Measurements from ENCODE around the gene DLG4.

Gene DLG4

DNA sequence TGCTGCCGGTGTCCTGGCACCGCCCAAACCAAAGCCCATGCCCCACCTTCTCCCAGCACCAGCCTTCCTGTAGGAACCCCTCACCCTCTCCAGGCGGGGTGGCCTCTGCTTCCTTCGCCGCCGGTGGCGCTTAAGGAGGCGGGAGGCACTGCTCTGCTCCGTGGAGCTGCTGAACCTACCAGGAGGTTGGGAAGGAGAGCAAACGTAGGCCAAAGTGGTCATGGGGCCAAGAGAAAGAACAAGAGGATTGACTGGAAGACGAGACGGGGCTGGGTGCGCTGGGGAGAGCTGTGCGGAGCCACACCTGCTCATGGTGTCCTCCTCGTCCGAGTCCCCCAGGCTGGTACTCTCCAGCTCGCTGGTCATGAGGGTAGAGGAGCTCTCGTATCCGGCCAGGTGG lies 9.9 kb upstream of the DLG4 start:
- no peak for DNase-seq (ENCODE audit: low read depth)

DNA sequence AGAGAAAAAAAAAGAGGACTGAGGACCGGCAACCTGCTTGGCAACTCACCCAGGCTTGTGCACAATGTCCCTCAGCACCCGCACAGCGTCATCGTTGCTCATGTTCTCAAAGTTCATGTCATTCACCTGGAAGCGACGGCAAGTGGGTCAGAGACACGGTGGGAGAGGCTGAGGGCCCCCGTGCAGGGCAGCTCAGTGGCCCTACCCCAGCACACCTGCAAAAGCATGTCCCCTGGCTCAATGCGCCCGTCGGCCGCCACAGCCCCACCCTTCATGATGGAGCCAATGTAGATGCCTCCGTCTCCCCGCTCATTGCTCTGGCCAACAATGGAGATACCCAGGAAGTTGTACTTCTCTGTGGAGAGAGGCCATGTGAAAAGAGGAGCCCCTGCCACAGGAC lies 9.3 kb upstream of the DLG4 start:
- no peak for DNase-seq (ENCODE audit: low read depth)

DNA sequence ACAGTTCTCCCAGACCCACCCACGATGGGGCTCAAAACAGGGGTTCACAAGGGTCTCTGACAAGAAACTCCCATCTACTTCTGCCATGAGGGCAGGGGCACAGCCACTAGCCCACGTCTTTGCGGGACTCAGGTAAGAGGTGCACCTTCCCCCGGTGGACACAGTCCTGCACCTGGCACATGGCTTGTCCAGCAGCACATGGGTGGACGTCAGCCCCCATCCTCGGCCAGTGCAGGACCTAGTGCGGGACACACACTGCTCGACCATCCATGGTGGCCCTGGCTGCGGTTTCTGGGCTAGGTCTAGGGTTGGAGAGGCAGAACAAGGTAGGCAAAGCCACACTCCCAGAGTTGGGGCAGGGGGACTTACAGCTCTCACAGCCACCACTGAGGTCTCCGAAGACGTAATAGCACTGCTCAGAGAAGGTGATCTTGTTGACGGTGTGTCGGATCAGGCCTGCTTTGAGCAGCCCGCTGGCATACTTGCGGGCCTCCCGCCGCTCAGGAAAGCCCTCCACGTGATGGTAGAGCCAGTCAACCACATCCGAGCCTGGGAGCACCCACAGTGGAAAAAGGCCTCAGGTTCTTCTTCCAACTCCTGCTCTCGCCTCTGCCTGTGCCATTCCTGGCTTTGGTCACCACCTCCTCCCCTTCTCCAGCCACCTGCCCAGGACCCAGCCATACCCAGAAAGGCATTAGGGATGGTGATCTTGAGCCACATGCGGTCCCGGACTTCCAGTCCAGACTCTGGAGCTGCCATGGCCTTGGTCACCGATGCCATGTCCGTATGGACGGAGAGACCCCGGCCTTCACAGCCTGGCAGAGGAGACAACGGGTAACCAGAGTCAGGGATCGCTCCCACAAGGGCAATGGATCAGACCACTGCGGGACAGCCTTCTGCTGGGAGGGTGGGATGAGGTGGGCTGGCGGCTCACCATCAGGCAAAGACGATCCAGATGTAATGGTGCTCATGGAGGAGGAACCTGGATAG lies 7.4 kb upstream of the DLG4 start:
- no peak for DNase-seq (ENCODE audit: low read depth)

DNA sequence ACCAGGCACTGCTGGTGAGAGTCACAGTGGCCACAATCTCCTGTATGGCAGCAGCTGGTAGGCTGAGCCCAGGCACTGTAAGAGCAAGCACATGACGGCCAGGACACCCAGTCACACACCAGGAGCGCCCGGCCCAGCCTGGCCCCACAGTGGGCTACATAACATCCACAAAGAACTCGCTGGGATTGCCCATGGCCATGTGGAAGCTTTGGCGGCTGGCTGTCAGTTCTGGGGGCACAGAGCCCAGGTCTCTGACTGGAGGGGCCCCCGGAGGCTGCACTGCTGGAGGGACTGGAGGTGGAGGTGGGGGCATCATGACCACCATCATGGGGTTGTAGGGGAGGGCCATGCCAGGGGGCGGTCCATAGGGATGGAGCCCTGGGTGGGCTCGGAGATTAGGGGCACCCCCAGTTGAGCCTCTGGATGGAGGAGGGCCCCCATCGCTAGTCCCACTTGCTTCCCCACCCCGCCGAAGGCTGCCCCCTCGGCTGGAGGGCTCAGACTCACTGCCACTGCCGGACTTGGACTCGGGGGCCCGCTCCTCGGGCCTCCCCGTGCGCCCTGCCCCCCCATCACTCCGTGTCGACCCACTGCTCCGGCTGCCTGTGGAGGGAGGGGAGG lies 6.2 kb upstream of the DLG4 start:
- DNase-seq (ENCODE audit: low read depth), result no peak

DNA sequence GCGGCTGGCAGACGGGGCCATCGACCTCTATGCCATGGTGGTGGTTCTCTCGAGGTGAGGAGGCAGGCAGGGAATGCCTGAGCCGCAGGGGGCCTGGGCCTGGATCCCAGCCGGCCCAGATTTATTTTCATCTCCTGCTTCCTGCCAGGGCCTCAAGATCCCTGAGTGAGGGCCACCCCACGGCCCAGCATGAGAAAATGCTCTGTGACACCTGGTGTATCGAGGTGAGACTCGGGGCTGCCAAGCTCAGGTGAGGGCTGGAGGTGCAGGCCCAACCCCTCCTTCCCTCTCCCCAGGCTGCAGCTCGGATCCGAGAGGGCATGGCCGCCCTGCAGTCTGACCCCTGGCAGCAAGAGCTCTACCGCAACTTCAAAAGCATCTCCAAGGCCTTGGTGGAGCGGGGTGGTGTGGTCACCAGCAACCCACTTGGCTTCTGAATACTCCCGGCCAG lies 5.0 kb upstream of the DLG4 start:
- no peak for DNase-seq (ENCODE audit: low read depth)

DNA sequence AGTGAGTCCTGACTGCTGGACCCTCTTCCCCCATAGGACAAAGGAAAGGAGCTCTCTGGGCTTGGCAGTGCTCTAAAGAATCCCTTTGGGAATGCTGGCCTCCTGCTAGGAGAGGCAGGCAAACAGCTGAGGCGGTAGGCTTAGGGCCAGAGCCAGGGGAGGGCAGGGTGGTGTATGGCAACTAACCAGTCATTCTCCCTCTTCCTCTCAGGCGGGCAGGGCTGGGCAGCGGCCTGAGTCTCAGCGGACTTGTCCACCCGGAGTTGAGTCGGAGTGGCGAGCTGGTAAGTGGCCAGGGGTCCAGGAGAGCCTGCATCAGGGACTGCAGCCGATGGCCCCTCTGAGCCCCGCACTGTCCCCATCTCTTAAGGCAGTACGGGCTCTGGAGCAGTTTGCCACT lies 4.5 kb upstream of the DLG4 start:
- no peak for DNase-seq (ENCODE audit: low read depth)

DNA sequence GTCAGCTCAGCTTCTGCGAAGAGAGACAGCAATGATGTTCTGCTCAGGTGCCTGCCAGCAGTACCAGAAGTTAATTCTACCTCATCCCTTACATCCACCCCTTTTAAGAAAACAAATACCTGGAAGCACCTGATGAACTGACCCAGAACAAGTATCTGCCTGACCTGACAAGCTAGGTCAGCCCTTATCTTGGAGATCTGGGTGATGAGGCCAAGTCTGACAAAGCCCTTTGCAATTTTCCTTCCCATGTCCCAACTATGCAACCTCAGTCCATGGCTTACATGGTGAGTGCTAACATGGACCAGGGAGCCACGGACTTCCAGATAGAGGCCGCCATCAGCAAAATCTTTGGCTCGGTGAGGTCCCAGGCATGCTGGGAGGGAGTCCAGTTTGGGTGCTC lies 3.7 kb upstream of the DLG4 start:
- DNase-seq (ENCODE audit: low read depth), result no peak

DNA sequence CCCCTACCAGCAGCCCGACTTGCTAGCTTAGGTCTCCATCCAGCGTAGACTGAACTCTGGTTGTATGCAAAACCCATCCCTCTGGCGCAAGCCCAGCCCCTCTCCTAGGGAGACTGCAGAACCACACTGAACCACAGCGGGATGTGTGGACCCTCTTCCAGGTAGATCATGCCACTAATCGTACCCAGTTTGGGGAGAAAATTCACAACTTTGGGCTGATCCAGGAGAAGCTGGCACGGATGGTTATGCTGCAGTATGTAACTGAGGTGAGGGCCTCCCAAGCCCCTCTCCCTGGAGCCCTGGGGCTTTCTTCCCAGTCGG lies 3.3 kb upstream of the DLG4 start:
- no peak for DNase-seq (ENCODE audit: low read depth)

DNA sequence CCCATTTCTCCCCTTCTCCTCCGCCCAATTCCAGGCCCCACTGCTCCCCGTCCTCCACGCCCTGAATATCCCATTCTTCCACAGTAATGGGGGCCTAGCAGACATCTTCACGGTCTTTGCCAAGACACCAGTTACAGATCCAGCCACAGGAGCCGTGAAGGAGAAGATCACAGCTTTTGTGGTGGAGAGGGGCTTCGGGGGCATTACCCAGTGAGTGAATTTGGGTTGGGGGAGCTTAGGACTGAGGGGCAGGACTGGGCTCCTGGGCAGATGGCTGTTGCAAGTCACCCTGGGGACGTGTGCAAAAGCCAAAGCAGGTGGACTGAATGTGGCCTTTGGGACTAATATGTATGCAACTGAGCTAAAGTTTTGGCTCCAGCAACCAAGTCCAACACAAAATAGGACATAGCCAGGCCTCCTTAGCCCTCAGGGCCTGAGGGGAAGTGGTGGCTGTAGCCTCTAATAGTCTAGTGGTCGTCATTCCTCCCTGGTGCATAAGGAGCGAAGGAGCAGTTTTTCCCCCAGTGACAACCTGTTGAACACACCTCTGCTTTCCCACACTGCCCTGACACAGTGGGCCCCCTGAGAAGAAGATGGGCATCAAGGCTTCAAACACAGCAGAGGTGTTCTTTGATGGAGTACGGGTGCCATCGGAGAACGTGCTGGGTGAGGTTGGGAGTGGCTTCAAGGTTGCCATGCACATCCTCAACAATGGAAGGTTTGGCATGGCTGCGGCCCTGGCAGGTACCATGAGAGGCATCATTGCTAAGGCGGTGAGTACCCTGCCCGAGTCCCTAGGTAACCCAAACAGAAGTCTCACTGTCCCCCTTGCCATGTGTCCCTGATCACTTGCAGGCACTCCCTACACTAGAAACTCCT lies 2.7 kb upstream of the DLG4 start:
- no peak for DNase-seq (ENCODE audit: low read depth)

DNA sequence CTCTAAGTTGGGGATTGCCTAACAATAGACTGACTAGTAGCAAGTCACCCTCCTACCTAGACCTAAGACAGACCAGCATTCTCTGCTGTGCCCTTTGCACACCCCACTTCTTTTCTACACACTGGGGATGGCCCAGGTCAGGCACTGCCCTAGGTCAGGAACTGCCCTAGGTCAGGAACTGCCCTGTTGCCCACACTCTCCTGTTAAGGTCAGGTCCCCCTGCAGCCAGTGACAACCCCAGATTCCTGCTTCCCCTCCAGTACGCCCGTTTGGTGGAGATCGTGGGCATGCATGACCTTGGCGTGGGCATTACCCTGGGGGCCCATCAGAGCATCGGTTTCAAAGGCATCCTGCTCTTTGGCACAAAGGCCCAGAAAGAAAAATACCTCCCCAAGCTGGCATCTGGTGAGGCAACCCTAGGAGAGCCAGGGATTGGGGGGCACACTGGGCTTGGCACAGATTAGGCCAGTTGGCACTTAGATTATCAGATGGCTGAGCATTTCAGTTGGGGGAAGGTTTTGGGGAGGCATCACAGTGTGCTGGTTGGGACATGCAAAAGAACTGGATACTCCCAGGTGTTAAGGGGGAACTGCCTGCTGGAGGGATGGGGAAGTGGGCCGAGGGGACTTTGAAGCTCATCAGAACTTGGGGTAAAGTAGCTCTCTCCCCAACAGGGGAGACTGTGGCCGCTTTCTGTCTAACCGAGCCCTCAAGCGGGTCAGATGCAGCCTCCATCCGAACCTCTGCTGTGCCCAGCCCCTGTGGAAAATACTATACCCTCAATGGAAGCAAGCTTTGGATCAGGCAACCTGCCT lies 1.8 kb upstream of the DLG4 start:
- DNase-seq (ENCODE audit: low read depth), result no peak

DNA sequence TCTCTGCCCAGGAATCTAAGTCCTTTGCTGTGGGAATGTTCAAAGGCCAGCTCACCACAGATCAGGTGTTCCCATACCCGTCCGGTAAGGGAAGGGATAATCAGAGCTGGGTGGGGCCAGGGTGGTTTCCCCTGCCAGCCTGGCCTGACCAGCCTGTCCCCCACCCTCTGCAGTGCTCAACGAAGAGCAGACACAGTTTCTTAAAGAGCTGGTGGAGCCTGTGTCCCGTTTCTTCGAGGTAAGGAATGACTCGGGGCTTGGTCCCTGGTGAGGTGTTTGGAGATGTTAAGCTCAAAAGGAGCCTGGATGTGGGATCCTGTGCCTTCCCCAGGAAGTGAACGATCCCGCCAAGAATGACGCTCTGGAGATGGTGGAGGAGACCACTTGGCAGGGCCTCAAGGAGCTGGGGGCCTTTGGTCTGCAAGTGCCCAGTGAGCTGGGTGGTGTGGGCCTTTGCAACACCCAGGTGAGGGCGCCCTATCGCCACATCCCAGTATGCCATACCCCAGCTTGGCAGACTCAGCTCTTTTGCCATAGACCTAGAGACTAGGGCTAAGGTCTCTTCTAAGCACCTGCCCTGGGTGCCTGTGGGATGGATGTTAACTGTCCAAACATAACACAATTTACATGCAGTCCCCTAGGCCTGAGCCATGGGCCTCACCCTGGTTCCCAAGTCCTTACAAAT lies 1.1 kb upstream of the DLG4 start:
- DNase-seq (ENCODE audit: low read depth), result peak; percentile 35

DNA sequence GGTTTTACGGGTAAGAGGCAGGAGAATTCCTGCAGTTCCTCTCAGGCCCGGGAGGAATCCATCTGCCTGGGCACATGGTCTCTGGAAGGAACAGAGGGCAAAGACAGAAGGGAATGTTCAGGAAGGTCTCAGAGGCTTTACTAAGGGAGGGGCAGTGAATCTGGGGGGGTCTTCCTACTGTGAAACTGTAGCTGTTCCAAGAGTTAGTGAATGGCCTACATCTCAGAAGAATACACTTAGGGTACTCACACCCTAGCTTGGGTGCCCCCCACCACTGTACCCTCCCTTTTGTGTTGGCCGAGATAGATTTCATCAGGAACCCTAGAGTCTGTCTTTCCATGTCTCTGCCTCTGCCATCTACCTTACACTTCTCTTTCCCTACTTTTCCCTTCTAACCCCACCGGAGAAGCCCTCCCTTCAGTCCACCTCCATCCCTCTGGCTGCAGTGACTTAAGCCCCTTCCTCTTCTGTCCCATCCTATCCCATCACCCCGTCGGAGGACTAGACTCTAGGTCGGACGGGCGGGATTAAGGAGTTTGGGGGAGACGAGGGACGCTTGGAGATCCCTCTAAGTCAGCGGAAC lies 316 bp downstream of the DLG4 start:
- no peak for DNase-seq (ENCODE audit: low read depth)

DNA sequence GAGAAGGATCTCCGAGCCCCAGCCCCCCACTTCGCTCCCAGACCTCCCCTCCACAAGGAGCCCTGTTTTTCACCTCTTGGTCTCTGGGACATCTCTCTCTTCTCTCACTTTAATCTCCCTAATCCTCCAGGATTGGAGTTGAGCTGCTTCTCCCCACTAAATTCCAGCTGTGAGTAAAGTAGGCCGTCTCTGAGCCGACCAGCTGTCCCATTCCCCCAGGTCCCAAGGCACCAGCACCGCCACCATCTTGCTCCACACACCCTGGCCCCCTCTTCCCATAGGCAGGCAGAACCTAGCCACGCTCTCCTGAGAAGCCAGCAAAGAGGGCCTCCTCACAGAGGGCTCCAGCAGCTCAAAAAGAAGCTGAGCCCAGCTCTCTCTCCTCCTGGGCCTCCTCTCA lies 878 bp downstream of the DLG4 start:
- DNase-seq (ENCODE audit: low read depth), result no peak

DNA sequence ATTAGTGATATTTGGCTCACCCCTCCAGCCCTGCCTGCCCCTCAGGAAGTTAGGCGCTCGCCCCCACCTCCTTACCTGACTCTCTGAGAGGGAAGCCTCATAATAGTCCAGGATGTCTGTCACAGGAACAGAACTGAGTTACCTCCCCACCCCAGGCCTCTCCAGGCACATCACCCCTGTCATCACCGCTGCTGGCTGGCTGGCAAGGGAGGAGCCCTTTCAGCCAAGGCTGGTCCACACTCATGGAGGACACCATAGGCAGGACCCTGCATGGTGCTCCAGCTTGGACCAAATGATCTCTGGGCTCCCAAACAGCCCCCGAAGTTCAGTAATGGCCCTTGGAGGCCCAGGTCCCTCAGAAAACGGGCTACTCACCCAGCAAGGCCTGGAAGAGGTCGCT lies 1.5 kb downstream of the DLG4 start:
- no peak for DNase-seq (ENCODE audit: low read depth)

DNA sequence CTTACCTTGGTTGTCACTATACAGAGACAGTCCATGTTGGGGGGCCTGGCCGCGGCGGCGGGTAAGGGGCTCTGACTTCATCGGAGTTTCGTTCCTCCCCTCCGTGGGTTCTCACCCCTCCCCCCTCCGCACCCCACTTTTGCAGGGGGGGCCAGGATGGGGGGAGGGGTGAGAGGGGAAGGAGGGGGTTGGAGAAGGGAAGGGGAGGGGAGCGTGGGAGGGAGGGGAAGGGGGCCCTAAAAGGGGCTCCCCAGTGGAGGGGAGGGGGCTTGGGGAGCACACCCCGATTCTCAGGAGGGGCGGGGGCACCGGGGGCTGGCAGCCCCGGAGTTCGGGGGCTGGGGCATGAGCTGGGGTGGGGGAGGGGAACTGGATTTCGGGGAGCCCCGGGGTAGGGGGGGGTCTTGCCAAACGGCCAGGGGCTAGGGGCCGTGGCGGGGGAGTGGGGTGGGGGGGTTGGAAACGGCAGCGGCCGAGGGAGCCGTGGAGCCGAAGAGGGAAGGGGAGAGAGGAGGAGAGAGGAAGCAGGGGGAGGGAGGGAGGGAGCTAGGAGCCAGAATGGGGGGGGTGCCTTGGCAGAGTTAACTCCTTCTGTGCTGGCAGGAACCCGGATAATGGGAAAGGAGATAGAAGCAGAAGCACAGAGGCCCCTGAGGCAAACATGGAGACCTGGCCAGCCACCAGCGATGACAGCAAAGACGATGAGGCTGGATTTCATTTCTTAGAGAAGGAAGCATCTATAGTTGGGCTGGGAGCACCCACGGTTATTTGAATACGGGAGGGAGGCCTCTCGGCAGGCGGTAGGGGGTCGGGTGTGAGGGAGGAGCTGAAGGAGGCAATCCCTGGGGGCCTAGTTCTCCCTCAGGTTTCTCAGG lies 2.3 kb downstream of the DLG4 start:
- DNase-seq (ENCODE audit: low read depth), result no peak

DNA sequence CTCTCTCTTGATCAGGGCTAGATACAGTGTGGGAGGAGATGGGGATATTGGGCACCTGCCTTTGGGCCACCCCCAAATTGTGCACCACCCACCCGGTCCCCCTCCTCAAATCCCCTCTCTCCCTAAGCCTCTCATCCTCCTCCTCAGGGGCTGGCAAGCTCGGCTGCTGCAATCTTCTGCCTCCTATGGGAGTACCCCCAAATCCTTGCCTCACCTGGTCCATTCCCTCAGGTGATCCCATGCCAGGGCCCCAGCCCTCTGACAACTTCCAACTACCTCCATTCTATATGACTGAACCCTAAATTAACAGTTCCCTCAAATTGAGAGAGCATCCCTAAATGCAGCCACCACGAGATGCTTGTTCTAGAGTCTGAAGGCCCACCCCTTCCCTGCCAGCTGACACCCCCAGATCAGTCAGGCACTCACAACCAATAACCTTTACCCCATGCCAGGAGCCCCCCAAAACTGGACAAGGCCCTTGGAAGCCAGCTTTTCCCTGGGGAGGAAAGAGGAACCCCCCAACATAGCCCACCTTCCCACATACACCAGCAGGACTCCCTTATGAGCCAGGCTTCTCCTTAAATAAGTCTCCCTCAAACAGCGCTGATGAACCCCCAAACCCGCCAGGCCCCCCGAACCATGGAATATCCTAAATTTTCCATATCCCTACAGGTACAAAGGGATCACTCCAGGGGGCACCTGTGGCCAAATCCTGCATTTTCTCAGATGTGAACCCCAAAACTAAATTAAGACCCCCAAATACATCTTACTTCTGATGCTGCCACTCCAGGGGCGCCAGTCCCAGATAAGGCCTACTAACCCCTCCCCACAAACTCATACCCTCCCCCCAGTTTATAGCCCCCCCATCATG lies 3.2 kb downstream of the DLG4 start:
- no peak for DNase-seq (ENCODE audit: low read depth)

DNA sequence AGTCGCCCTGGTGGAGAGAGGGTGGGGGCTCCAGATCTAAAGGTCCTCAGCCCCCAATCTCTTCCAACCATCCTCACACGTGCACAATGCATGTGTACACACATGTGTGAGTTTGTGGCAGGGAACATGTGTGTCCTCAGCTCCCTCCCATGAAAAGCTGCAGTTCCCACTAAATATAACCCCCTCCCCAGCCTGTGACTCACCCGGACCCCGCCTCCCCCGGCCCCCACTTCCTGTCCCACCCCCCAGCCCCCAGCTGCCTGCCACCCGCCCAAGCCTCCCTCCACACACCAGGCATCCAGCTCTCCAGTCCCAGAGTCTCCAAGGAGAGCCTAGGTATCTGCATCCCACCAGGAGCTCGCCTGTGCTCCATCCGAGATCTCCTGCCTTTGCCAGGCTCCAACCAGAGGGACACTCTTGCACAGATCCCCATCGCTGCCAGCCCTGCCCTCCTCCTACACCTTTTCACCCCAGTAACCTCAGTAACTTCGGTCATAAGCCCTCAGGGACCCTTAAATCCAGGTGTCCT lies 3.9 kb downstream of the DLG4 start:
- DNase-seq (ENCODE audit: low read depth), result no peak

DNA sequence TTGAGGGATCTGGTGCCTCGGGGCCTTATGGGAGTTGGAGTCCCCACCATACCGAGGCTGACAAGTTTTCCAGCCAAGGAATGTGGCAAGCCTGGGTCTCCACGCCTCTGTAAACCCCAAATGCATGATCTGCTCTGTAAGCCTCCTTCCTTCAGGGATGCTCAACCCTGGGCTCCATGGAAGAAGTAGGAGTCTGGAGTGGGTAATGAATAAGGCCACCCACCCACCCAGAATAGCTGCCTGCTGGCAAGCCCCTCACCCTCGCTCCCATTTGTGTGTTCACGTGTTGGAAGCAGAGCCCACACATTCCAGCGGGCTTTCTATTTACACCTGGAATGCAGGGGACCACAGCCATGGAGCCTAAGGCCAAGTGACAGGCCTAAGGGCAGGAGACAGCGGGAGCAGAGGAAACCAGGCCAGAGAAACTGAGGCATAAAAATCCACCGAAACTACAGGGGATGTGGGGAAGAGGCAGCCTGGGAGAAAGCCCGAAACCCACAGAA lies 4.4 kb downstream of the DLG4 start:
- no peak for DNase-seq (ENCODE audit: low read depth)

Measured in T-helper 22 cell (primary cell).